VCaP (cell line): Measurements from ENCODE around the gene IL21R.

Experiments
- H3K27ac ChIP-seq: fragments of 450-650 bp; 2 replicates; pipeline ENCODE4 v1.5.1; 2017
- CTCF ChIP-seq: fragments of 450-650 bp; conservative IDR thresholded peaks from 2 replicates; pipeline ENCODE4 v1.5.1; 2017; ENCODE audit warnings: mild to moderate bottlenecking, moderate library complexity

The IL21R gene

DNA sequence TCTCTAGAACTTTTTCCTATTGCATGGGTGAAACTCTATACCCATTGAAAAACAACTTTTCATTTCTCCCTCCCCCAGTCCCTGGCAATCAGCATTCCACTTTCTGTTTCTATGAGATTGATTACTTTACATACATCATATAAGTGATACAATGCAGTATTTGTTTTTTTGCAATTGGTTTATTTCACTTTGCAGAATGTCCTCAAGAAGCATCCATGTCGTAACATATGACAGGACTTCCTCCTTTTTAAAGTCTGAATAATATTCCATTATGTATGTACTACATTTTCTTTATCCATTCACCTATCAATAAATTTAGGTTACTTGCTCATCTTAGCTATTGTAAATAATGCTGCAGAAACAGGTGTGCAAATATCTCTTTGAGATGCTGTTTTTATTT is 8.8 kb downstream of the IL21R start:
- no peak overlapping the region for H3K27ac ChIP-seq
- TF ChIP-seq CTCF: no peak

DNA sequence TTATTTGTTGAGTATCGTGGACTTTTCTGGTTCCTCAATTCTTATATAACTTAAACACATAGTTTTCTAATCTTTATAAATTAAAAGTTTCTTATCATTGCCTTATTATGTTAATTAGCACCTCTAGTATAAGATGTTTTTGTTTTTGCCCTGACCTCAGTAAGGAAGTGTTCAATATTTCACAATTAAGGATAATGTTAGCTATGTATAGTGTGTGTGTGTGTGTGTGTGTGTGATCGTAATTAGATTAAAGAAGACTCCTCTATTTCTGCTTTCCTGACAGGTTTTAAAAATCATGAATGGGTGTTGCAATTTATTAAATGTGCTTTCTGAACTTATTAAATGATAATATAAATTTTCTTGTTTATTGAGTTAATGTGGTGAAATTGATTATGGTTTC is 12.0 kb downstream of the IL21R start:
- no peak for TF ChIP-seq CTCF
- no peak overlapping the region for H3K27ac ChIP-seq

- no peak overlapping the region for H3K27ac ChIP-seq
- TF ChIP-seq CTCF: no peak
These were observed 12.9 kb downstream of the IL21R start for GRCh38 chr16:27414788-27415431.

GRCh38 chr16:27417047-27417671 is 15.2 kb downstream of the IL21R start:
- no peak for TF ChIP-seq CTCF
- H3K27ac ChIP-seq: no peak overlapping the region

GRCh38 chr16:27421961-27422740 is 20.2 kb downstream of the IL21R start:
- no peak for TF ChIP-seq CTCF

DNA sequence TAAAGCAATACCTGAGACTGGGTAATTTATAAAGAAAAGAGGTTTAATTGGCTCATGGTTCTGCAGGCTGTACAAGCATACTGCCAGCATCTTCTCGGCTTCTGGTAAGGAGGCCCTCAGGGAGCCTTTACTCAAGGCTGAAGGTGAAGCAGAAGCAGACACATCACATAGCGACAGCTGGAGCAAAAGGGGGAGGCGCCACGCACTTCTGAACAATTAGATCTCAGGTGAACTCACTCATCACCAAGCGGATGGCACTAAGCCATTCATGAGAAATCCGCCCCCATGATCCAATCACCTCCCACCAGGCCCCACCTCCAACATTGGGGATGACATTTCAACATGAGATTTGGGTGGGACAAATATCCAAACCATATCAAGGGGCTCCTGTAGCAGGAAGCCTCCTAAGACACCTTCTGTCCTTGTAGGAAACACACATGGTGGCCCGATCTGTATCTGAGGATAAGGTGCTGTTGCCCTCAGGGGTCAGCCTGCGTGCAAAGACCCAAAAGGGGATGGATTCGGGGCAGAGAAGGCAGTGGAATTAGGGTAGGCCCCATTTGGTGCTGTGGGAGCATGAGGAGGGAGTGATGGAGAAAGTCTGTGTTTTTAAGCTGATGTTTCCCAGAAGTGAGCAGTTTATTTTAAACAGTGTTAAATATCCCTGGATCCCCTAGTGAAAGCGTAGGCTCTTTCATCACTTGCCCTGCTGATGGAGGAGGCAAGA is 23.0 kb downstream of the IL21R start:
- TF ChIP-seq CTCF: no peak
- no peak overlapping the region for H3K27ac ChIP-seq

More at GRCh38 chr16:27421961-27422740, 20.2 kb downstream of the IL21R start:
- H3K27ac ChIP-seq: no peak overlapping the region

- TF ChIP-seq CTCF: no peak
- H3K27ac ChIP-seq: no peak overlapping the region
These were observed 24.0 kb downstream of the IL21R start for GRCh38 chr16:27425961-27426360.
